Measurements from ENCODE around the gene NPIPA1.
"Not testable (repeated sequence)": the region's sequence is repeated elsewhere in the genome, so short reads cannot be mapped to it uniquely, and the experiment has no call there.

Gene NPIPA1

GRCh38 chr16:14930971-14931370 is 6.3 kb upstream of the NPIPA1 start:
- DNase-seq = not testable (repeated sequence)

DNA sequence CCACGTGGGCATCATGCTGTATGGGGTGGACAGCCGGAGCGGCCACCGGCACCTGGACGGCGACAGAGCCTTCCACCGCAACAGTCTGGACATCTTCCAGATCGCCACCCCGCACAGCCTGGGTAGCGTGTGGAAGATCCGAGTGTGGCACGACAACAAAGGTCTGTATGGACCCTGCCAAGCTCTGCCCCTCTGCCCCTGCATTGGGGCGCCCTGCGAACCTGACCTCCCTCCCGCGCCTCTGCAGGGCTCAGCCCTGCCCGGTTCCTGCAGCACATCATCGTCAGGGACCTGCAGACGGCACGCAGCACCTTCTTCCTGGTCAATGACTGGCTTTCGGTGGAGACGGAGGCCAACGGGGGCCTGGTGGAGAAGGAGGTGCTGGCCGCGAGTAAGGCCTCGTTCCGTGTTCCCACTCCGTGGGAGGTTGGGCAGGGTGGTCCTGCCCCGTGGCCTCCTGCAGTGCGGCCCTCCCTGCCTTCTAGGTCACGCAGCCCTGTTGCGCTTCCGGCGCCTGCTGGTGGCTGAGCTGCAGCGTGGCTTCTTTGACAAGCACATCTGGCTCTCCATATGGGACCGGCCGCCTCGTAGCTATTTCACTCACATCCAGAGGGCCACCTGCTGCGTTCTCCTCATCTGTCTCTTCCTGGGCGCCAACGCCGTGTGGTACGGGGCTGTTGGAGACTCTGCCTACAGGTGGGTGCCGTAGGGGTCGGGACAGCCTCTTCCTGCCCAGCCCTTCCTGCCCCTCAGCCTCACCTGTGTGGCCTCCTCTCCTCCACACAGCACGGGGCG is 4.5 kb upstream of the NPIPA1 start:
- not testable (repeated sequence) for DNase-seq

DNA sequence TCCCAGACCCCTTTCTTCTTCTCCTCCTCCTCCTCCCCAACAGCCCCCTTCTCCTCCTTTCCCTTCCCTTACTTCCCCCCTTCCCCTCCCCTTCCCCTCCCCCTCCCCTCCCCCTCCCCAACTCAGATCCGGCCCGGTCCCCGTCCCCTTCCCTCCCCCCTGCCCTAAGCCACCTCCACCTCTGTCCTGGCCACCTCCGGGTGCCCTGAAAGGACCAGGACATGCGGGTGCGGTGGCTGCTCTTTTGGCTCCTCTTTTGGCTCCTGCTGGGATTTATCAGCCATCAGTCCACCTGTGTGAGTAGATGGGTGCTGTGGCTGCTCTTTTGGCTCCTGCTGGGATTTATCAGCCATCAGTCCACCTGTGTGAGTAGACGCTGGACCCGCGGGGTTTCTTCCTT is 751 bp downstream of the NPIPA1 start:
- not testable (repeated sequence) for DNase-seq

DNA sequence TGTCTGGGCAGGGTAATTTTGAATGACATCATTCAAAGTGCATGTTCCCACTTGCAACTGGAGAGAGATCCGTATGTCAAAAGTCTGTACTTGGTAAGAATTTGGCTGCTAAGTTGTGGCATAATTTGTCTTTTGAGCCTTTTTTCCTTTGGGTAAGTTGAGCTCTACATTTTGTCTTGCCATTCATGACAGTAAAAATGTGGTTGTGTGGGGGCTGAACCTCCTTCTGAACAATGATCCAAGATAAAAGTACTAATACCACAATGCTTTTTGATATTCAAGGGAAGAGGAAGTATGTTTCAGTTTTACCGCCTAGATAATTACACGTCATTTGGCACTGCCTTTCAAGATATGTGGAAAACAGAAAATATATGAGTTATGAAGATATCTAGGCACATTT is 5.4 kb downstream of the NPIPA1 start:
- not testable (repeated sequence) for DNase-seq

DNA sequence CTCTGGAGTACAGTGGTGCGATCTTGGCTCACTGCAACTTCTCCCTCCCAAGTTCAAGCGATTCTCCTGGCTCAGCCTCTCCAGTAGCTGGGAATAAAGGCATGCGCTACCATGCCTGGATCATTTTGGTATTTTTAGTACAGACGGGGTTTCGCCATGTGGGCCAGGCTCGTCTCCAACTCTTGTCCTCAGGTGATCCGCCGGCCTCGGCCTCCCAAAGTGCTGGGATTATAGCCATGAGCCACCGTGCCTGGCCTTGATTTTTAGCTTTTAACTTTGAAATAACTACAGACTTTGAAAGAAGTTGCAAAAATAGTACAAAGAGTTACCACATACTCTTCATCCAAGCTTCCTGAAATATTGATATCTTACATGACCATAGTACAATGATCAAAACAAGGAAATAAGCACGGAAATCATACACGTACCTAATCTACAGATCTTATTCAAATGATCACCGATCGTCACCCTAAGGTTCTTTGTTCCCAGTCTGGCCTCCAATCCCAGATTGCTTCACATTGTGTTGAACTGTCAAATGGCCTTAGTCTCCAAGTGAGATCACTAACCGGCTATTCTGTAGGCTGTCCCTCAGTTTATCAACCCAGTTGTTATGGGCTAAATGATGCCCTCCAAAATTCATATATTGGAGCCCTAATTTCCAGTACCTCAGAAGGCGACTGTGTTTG is 18.4 kb downstream of the NPIPA1 start:
- DNase-seq = peak in 4 of 14 donors; percentile 5 to 80 (median 30)

DNA sequence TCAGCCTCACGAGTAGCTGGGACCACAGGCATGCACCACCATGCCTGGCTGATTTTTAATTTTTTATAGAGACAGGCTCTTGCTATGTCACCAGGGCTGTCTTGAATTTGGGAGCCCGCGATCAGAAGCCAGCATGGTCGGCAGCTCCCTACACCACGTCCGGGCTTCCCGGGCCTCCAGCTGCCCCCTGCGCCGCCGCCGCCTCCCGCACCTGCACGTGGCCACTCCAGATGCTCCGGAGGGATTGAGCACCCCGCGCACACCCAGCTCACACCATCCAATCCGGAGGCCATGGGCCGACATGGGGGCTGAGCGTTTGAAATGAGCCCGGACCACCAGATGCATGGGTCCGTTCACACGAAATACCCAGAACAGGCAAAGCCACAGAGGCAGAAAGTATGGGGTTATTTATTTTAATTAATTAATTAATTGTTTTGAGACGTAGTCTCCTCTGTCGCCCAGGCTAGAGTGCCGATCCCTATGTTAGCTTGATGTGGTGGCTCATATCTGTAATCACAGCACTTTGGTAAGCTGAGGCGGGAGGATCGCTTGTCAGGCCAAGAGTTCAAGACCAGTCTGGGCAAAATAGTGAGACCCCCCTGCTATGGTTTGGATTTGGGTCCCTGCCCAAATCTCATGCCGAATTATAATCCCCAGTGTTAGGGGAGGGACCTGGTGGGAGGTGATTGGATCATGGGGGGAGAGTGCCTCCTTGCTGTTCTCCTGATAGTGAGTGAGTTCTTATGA is 20.5 kb downstream of the NPIPA1 start:
- no peak for DNase-seq

- DNase-seq = no peak
Observed at GRCh38 chr16:14958323-14958600, 21.0 kb downstream of the NPIPA1 start.

- peak in 2 of 14 donors; percentile 60 for DNase-seq
Observed at GRCh38 chr16:14958970-14959369, 21.7 kb downstream of the NPIPA1 start.

DNA sequence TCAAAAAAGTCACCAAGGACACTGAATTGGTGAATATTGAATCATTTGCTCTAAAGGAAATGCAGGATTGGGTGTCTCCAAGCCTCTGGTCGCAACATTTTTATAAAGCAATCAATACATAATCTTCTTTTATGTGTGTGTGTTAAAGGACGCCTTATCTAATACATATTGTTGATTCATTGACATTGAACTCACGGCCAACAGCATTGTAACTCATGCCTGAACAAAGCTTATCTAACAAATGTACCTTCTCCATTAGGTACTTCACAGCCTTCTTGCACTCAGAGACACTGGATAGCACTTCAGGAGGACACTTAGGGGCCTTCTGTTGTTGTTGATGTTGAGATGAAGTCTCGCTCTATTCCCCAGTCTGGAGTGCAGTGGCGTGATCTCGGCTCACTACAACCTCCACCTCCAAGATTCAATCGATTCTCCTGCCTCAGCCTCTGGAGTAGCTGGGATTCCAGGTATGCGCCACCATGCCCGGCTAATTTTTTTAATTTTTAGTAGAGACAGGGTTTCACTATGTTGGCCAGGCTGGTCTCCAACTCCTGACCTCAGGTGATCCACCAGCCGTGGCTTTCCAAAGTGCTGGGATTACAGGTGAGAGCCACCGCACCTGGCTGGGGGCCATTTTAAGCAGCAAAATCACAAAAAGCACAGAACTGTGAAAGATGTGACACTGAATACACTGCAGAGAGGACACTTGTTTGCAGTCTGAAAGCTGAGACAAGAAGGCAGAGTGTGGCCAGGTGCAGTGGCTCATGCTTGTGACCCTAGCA is 24.4 kb downstream of the NPIPA1 start:
- no peak for DNase-seq

- DNase-seq = no peak
Observed at GRCh38 chr16:14963281-14964173, 26.3 kb downstream of the NPIPA1 start.

GRCh38 chr16:14965328-14965727 is 28.1 kb downstream of the NPIPA1 start:
- DNase-seq = no peak

DNA sequence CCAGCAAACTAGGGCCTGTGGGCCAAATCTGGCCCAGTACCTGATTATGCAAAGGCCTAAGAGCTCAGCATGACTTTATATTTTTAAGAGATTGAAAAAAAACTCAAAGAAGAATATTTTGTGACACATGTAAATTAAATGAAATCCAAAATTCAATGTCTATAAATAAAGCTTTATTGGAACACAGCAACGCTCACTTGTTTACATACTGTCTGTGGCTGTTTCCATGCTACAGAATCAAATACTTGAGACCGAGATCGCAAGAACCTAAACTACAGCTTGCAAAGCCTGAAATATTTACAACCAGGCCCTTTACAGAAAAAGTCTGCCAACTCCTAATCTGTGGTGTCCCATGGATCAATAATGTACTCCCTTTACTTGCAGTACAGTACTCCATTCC is 32.6 kb downstream of the NPIPA1 start:
- DNase-seq = not testable (repeated sequence)

DNA sequence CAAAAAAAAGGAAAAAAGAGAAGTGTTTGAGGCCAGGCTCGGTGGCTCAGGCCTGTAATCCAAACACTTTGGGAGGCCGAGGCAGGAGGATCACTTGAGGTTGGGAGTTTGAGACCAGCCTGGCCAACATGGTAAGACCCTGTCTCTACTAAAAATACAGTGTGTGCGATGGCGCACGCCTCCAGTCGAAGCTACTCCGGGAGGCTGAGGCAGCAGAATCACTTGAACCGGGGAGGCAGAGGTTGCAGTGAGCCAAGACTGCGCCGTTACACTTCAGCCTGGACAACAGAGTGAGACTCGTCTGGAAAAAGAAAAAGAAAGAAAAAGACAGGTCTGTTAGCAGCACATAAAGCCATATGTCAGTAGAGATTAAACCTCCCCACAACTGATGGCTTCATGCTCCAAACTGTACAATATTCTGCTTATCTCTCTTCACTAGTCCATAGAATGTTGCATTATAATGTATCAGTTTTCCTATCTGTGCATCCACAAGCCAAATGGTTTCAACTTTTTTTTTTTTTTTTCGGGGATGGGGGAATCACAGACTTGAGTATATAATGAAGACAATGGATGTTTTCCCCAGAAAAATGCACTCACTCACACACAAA is 34.5 kb downstream of the NPIPA1 start:
- DNase-seq = not testable (repeated sequence)

- DNase-seq = not testable (repeated sequence)
Observed at GRCh38 chr16:14973785-14974322, 36.6 kb downstream of the NPIPA1 start.

- DNase-seq = not testable (repeated sequence)
Observed at GRCh38 chr16:14974331-14974655, 37.0 kb downstream of the NPIPA1 start.

DNA sequence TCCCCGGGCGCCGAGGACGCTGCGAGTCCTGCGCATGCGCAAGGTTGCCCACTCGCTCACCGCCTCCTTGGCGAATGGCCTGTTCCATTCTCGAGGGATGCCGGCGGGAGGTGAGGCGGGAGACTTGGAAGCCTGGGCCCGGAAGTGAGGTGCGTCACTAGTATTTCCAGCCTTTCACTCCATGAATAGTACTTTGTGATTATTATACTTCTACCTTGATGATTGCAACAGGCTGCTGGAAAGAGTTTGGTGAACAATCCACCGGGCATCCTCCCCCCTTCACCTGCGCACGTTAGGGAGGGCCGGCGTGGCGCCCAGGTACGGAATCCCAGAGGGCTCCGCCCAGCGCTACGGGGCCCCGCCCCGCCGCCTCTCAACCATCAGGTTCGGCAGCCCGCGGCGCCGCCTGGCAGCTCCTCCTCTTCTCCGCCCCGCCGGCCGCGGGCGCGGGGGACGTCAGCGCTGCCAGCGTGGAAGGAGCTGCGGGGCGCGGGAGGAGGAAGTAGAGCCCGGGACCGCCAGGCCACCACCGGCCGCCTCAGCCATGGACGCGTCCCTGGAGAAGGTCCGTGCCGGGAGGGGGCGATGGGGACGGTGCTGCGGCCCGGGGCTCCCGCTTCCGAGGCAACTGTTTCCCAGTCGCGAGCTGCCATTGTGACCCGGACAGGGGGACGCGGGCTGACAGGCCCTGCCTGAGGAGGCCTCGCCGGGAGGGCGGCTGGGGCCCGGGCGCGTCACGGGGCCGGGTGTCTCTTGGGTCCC is 37.6 kb downstream of the NPIPA1 start, which contains the start of gene PDXDC1:
TSS of gene PDXDC1 (plus strand) at position 371 of the 762 bp plus-strand sequence. CDS start at position 545, 174 bp downstream.
- peak; percentile 30 to 95 (median 86) for DNase-seq

DNA sequence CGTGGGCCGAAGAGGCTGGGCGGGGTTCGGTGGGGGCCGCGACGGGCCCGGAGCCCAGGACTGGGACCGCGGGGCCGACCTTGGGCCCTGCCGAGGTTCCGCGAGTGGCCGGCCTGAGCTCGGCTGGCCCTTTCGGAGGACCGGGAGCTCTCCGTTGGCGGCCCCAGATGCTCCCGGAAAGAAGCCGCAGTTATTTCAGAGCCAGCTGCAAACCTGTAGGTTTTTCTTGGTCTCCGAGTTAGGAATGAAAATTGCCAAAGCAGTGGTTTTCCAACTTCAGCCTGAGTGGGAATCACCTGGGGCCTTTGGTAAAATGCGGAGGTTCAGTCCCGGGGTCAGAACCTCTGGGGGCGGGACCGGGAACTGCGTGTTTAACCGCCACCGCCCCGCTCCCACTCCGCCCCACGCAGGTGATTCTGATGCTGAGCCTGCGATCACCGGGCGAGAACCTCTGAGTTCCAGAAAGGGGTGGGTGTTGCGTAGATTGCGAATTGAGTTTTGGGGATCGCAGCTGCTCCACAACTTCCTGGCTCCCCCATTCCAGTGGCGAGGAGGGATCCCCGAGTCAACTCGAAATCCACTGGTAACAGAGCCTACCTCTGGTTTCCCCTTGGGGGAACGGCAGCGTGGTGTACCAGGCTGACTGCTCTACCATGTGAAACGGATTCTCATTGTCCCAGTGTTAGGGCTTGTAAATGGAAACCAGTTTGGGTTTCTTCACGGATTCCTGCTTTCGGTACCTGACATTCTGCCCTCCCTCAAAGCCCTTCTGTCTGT is 38.4 kb downstream of the NPIPA1 start:
- DNase-seq = peak in 8 of 14 donors; percentile 18 to 66 (median 52)

- DNase-seq = not testable (repeated sequence)
Observed at GRCh38 chr16:14976971-14977736, 39.9 kb downstream of the NPIPA1 start.
